Hepatocyte (in vitro differentiated cells): ENCODE measurements around the gene NUP153. TPM values are rescaled to one million over a fixed set of nuclear protein-coding genes. Genes with fewer than 3 reads are reported as not detected.

Source experiments
- DNase-seq: peaks from one replicate; pipeline ENCODE4 v3.0.0-alpha.2; 2016; ENCODE audit warnings: low spot score
- H2AFZ ChIP-seq: fragments of 200-600 bp; sonication (generic); 2 replicates; pipeline ENCODE4 v1.6.0; 2016; ENCODE audit warnings: antibody characterized with exemption, mild to moderate bottlenecking
- H3K27ac ChIP-seq: fragments of 200-600 bp; sonication (generic); 2 replicates; pipeline ENCODE4 v1.5.1; 2016; ENCODE audit warnings: mild to moderate bottlenecking
- H3K27me3 ChIP-seq: fragments of 200-600 bp; sonication (generic); 2 replicates; pipeline ENCODE4 v1.6.1; 2016
- H3K36me3 ChIP-seq: fragments of 200-600 bp; sonication (generic); replicated peaks from 2 replicates; pipeline ENCODE4 v1.5.1; 2016; ENCODE audit warnings: low read depth; ENCODE audit not compliant: insufficient read depth
- H3K4me1 ChIP-seq: fragments of 200-600 bp; sonication (generic); 2 replicates; pipeline ENCODE4 v1.5.1; 2016; ENCODE audit warnings: mild to moderate bottlenecking, moderate library complexity; ENCODE audit not compliant: insufficient read depth
- H3K4me2 ChIP-seq: fragments of 200-600 bp; sonication (generic); 2 replicates; pipeline ENCODE4 v1.6.0; 2016
- H3K4me3 ChIP-seq: fragments of 200-600 bp; sonication (generic); 2 replicates; pipeline ENCODE4 v1.5.1; 2016; ENCODE audit warnings: mild to moderate bottlenecking
- H3K79me2 ChIP-seq: fragments of 200-600 bp; sonication (generic); 2 replicates; pipeline ENCODE4 v1.6.0; 2017; ENCODE audit warnings: mild to moderate bottlenecking
- H3K9me2 ChIP-seq: fragments of 200-600 bp; sonication (generic); replicated peaks from 2 replicates; pipeline ENCODE4 v1.6.0; 2017; ENCODE audit warnings: mild to moderate bottlenecking; ENCODE audit not compliant: insufficient read depth
- H3K9me3 ChIP-seq: fragments of 200-600 bp; sonication (generic); 2 replicates; pipeline ENCODE4 v1.5.1; 2016; ENCODE audit warnings: low read depth, mild to moderate bottlenecking
- H4K20me1 ChIP-seq: fragments of 200-600 bp; sonication (generic); 2 replicates; pipeline ENCODE4 v1.6.0; 2016; ENCODE audit warnings: mild to moderate bottlenecking; ENCODE audit not compliant: insufficient read depth, poor library complexity, severe bottlenecking
- CTCF ChIP-seq: fragments of 200-600 bp; sonication (generic); IDR thresholded peaks from 2 replicates; pipeline ENCODE4 v1.5.1; 2016; ENCODE audit warnings: antibody characterized with exemption, mild to moderate bottlenecking; ENCODE audit not compliant: poor library complexity
- EZH2 ChIP-seq: fragments of 200-600 bp; sonication (generic); IDR thresholded peaks from 2 replicates; pipeline ENCODE4 v1.6.1; 2016; ENCODE audit warnings: antibody characterized with exemption, mild to moderate bottlenecking, borderline replicate concordance
- EZH2phosphoT487 ChIP-seq: fragments of 200-600 bp; sonication (generic); IDR thresholded peaks from one replicate; pipeline ENCODE4 v1.6.1; 2018; ENCODE audit warnings: antibody characterized with exemption, mild to moderate bottlenecking, low read depth, moderate library complexity; ENCODE audit not compliant: unreplicated experiment, severe bottlenecking
- WGBS: methylation state at CpG from one replicate; pipeline ENCODE4 v1.1.6; 2016; ENCODE audit warnings: low lambda C conversion rate; ENCODE audit errors: missing lambda C conversion rate; 5-methylcytosine and 5-hydroxymethylcytosine counted together
- polyA plus RNA-seq: library from polyadenylated mRNA; unstranded; fragments of >200 nt; fragmentation: Nextera tagmentation; extraction: Ambion mirVana; gene quantifications from 2 replicates; pipeline ENCODE4 v1.2.1, GENCODE V29; 2016
- total RNA-seq: library from RNA; depleted of rRNA; stranded (reverse); fragments of >200 nt; gene quantifications from 2 replicates; pipeline ENCODE4 v1.2.3, GENCODE V29; 2014

NUP153 gene
- total and polyA plus RNA-seq, 2 experiments from 2014 or later = 7.9 to 31.1 TPM

DNA sequence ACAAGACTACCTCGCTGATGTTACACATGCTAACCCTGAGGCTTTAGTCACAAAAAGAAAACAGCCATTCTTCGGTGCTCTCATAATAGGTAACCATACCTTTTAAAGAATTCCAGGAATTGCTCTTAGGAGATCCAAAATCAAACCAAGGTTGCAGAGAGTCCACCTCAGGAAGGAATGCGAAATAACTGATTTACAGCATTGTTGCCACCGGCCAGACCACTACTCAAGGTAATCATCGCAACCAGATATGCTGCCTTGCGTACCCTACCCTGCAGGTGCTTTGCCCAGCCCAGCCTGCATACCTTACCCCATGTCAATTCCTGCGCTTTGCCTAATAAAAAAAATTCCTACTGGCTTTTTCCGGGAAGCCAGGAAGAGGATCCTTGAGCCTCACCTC lies 27.0 kb downstream of the NUP153 start:
- Histone ChIP-seq H3K79me2 (peaks cover 100% of the 10 kb centered on the region), H3K4me3 (no peak overlapping the region), H2AFZ (no peak overlapping the region), H3K9me3 (no peaks in the 10 kb centered on the region), H4K20me1 (peaks cover 19% of the 10 kb centered on the region), H3K9me2 (no peaks in the 10 kb centered on the region), H3K4me2 (no peak overlapping the region), H3K4me1 (no peaks in the 10 kb centered on the region), H3K27me3 (no peaks in the 10 kb centered on the region), H3K36me3 (no peaks in the 10 kb centered on the region), H3K27ac (no peak overlapping the region)
- WGBS = 69% methylated on average over 8 of the region's 8 CpGs
- DNase-seq = no peak
- TF ChIP-seq CTCF (no peak), EZH2phosphoT487 (no peak), EZH2 (no peak)

- DNase-seq = no peak
- Histone ChIP-seq H3K9me3 (no peaks in the 10 kb centered on the region), H3K27ac (no peak overlapping the region), H4K20me1 (peaks cover 19% of the 10 kb centered on the region), H3K4me1 (no peaks in the 10 kb centered on the region), H3K79me2 (peaks cover 93% of the 10 kb centered on the region), H2AFZ (no peak overlapping the region), H3K4me3 (no peak overlapping the region), H3K4me2 (no peak overlapping the region), H3K36me3 (no peaks in the 10 kb centered on the region), H3K9me2 (no peaks in the 10 kb centered on the region), H3K27me3 (no peaks in the 10 kb centered on the region)
- TF ChIP-seq EZH2phosphoT487 (no peak), CTCF (no peak), EZH2 (no peak)
- WGBS = 95% methylated on average over 5 of the region's 5 CpGs
Measured at GRCh38 chr6:17677602-17678001, 29.1 kb downstream of the NUP153 start.

DNA sequence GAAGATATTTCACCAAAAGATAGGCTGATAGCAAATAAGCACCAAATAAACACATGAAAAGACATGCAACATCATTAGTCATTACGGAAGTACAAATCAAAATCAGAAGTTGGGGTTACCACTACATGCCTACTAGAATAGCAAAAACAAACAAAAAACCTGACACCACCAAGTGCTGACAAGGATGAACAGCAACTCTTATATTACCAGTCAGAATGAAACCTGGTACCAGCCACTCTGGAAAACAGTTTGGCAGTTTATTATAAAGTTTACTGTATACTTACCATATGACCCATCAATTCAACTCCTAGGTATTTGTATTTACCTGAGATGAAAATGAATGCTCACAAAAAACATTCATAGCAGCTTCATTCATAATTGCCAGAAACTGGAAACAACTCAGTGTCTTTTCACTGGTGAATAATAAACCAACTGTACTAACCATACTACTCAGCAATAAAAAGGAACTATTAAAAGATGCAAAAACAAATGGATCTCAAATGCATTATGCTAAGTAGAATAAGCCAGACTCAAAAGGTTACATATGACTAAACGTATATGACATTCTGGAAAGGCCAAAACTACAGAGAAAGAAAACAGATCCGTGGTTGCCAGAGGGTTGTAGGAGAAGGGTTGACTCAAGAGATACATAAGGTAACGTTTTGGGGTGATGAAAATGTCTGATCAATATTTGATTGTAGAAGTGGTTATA lies 33.0 kb downstream of the NUP153 start:
- WGBS = 95% methylated on average over 4 of the region's 4 CpGs
- no peak for TF ChIP-seq EZH2phosphoT487
- no peak for TF ChIP-seq CTCF
- no peak for TF ChIP-seq EZH2
- Histone ChIP-seq H2AFZ (no peak overlapping the region), H3K79me2 (peaks cover 64% of the 10 kb centered on the region), H3K9me3 (no peaks in the 10 kb centered on the region), H4K20me1 (peaks cover 14% of the 10 kb centered on the region), H3K27me3 (no peaks in the 10 kb centered on the region), H3K27ac (no peak overlapping the region), H3K4me2 (no peak overlapping the region), H3K4me3 (no peak overlapping the region), H3K36me3 (no peaks in the 10 kb centered on the region), H3K4me1 (no peaks in the 10 kb centered on the region), H3K9me2 (no peaks in the 10 kb centered on the region)
- DNase-seq = no peak
